SK-N-SH treated with all-trans-retinoic acid at 6 μM for 48 hours (cell line): ENCODE data around the gene ABCA3.

Source experiments
- BACH2 ChIP-seq: fragments of 250-450 bp; sonication (Bioruptor Pico); IDR thresholded peaks from 2 replicates; pipeline ENCODE4 v1.9.0; 2021; ENCODE audit warnings: mild to moderate bottlenecking, borderline replicate concordance
- ESRRG ChIP-seq: fragments of 250-450 bp; sonication (Bioruptor Pico); IDR thresholded peaks from 2 replicates; pipeline ENCODE4 v1.6.1; 2021; ENCODE audit warnings: mild to moderate bottlenecking
- OSR1 ChIP-seq: fragments of 250-450 bp; sonication (Bioruptor Pico); IDR thresholded peaks from 2 replicates; pipeline ENCODE4 v1.8.0; 2022; ENCODE audit warnings: moderate library complexity, mild to moderate bottlenecking, inconsistent platforms

- no peak for TF ChIP-seq ESRRG
- TF ChIP-seq OSR1: no peak
- TF ChIP-seq BACH2 (CRISPR knock-in tag): no peak
These were observed 18.3 kb upstream of the ABCA3 start for GRCh38 chr16:2358811-2359210.
